HS-27A (cell line): ENCODE data around the gene TNNT3.
"Not testable (repeated sequence)": the region's sequence is repeated elsewhere in the genome, so short reads cannot be mapped to it uniquely, and the experiment has no call there.

Experiments
- DNase-seq: peaks from one replicate; pipeline ENCODE4 v3.0.0-alpha.2; 2012; ENCODE audit warnings: low read depth, missing footprints

TNNT3 gene

GRCh38 chr11:1919391-1920127, at the start of gene TNNT3:
Gene TNNT3, plus strand, starts transcription at chr11:1919703. Its CDS starts 3,172 bp downstream, at chr11:1922875.
- no peak for DNase-seq

GRCh38 chr11:1870326-1870696, 49.2 kb upstream of the TNNT3 start:
- no peak for DNase-seq

- no peak for DNase-seq
Measured at GRCh38 chr11:1870721-1871466, 48.6 kb upstream of the TNNT3 start.

- no peak for DNase-seq
Measured at GRCh38 chr11:1871531-1871930, 48.0 kb upstream of the TNNT3 start.

- DNase-seq, result no peak
Measured at GRCh38 chr11:1872267-1872985, 47.1 kb upstream of the TNNT3 start.

GRCh38 chr11:1873048-1873812, 46.3 kb upstream of the TNNT3 start:
- no peak for DNase-seq

GRCh38 chr11:1873813-1874150, 45.7 kb upstream of the TNNT3 start:
- not testable (repeated sequence) for DNase-seq

- DNase-seq, result not testable (repeated sequence)
Measured at GRCh38 chr11:1874441-1875092, 44.9 kb upstream of the TNNT3 start.

GRCh38 chr11:1875093-1875850, 44.2 kb upstream of the TNNT3 start:
- DNase-seq, result no peak

- not testable (repeated sequence) for DNase-seq
Measured at GRCh38 chr11:1875851-1876301, 43.6 kb upstream of the TNNT3 start.

- no peak for DNase-seq
Measured at GRCh38 chr11:1876361-1877063, 43.0 kb upstream of the TNNT3 start.

GRCh38 chr11:1877211-1878136, 42.0 kb upstream of the TNNT3 start:
- no peak for DNase-seq

GRCh38 chr11:1878137-1879031, 41.1 kb upstream of the TNNT3 start:
- DNase-seq, result no peak

GRCh38 chr11:1879342-1879940, 40.1 kb upstream of the TNNT3 start:
- no peak for DNase-seq

GRCh38 chr11:1879941-1880720, 39.4 kb upstream of the TNNT3 start:
- no peak for DNase-seq

GRCh38 chr11:1880746-1881441, 38.6 kb upstream of the TNNT3 start:
- no peak for DNase-seq
